ENCODE results near the gene AKAP13.

Gene AKAP13

GRCh38 chr15:85727068-85727467 lies 346.7 kb downstream of the AKAP13 start:
- DNase-seq (ENCODE audit: low read depth in 2 of 2), result no peak

GRCh38 chr15:85730001-85730820 lies 349.8 kb downstream of the AKAP13 start:
- peak in 1 of 2 donors; percentile 39 for DNase-seq (ENCODE audit: low read depth in 2 of 2)

DNA sequence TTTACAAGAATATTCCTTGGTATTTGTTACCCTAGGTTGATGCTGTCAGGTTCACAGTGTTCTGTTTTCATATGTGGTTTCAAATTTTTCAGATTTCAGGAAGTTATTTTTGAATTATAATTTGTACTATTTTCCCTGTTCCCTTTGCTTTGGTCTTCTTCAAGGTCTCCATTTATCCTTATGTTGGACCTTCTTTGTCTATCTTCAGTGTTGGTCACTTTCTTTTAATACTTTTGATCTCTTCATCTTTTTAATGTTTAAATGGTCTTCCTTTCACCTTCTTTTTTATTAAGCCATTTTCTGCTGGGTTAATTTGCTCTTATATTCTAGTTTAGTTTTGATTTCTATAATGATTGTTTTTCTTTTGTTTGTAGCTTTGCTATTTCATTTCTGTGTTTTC lies 353.0 kb downstream of the AKAP13 start:
- no peak for DNase-seq (ENCODE audit: low read depth in 2 of 2)

GRCh38 chr15:85737061-85737460 lies 356.7 kb downstream of the AKAP13 start:
- DNase-seq (ENCODE audit: low read depth in 2 of 2), result no peak

- no peak for DNase-seq (ENCODE audit: low read depth in 2 of 2)
These were observed 360.6 kb downstream of the AKAP13 start for GRCh38 chr15:85741021-85741421.

DNA sequence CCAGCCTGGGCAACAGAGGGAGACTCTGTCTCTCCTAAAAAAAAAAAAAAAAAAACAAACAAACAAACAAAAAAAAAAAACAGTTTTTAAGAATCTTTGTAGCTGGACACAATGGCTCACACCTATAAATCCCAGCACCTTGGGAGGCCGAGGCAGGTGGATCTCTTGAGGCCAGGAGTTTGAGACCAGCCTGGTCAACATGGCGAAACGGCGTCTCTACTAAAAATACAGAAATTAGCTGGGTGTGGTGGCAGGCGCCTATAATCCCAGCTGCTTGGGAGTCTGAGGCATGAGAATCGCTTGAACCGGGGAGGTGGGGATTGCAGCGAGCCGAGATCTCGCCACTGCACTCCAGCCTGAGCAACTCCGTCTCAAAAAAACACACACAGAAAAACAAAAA lies 361.3 kb downstream of the AKAP13 start:
- DNase-seq (ENCODE audit: low read depth in 2 of 2), result no peak

GRCh38 chr15:85742186-85742821 lies 361.9 kb downstream of the AKAP13 start:
- DNase-seq (ENCODE audit: low read depth in 2 of 2), result no peak

DNA sequence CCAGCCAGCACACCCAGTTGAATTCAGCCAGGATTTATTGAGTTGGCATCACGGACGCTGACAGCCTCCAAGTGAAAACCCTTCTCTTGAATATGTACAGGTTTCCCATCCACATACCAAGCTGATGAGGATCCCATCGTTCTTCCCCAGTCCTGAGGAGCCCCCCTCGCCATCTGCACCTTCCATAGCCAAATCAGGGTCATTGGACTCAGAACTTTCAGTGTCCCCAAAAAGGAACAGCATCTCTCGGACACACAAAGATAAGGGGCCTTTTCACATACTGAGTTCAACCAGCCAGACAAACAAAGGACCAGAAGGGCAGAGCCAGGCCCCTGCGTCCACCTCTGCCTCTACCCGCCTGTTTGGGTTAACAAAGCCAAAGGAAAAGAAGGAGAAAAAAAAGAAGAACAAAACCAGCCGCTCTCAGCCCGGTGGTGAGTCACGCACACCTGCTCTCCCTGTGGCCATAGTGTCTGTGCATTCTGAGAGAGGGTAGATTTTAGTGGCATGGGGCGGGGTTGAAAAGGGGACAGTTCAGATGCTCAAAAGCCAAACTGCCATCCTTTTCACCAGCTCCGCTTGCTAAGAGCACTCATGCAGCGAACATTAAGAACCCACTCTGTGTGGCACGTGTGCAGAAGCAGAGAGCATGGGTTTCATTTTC lies 363.1 kb downstream of the AKAP13 start:
- no peak for DNase-seq (ENCODE audit: low read depth in 2 of 2)

GRCh38 chr15:85744579-85744978 lies 364.2 kb downstream of the AKAP13 start:
- no peak for DNase-seq (ENCODE audit: low read depth in 2 of 2)

DNA sequence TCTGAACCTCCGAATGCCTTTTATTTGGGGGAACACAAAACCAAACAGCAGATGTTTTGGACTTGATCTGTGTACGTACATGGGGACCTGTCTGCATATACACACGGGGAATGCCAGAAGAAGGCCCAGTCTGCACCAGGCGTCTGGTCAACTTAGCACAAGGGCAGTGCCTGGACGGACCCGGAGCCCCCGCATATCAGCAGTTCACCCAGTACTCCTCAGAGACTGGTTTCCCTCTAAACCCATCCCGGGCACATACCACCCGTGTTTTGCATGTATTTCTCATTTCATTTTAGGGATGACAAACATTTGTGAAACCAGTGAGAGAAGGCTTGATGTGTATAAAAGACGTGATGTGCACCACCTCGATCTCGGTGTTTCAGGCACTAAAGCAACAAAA lies 364.6 kb downstream of the AKAP13 start:
- no peak for DNase-seq (ENCODE audit: low read depth in 2 of 2)

GRCh38 chr15:85745525-85746150 lies 365.2 kb downstream of the AKAP13 start:
- no peak for DNase-seq (ENCODE audit: low read depth in 2 of 2)

DNA sequence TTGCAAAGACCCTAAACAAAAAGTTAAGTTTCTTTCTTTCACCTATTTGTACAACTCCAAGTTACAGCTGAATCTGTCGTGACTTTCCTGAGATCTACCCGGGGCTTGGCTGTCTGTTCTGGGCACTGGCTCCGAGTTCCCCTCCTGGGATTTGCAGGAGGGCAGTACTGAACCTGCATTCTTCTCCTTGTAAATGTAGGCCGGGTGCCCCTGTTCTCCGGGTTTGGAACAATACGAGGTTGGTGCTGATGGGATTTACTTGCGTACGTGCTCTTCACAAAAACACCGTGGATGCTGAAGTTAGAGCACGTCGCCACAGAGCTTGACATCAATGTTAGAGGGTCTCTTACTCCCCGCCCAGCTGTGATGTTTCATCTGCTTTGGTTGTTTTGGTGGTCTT lies 366.2 kb downstream of the AKAP13 start:
- DNase-seq (ENCODE audit: low read depth in 2 of 2), result no peak

DNA sequence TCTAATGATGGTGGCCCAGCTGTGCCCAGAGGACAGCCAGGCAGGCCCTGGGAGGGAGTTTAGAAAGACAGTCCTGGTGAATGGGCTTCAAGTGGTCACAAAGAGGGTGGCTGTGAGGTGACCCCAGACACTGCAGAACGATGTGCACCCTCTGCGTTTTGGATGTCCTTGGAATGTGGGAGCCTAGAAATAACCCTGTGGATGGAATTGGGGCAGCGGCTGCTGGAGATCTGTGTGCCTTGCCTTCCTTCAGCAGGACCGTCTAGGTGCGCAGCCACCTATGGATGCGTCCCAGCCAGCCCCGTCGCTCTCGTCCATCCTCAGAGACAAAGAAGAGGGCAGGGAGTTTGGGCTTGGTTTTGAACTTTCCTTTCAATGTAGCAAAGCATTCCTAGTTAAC lies 367.8 kb downstream of the AKAP13 start:
- DNase-seq (ENCODE audit: low read depth in 2 of 2), result no peak

GRCh38 chr15:85748729-85749128 lies 368.3 kb downstream of the AKAP13 start:
- DNase-seq (ENCODE audit: low read depth in 2 of 2), result no peak

DNA sequence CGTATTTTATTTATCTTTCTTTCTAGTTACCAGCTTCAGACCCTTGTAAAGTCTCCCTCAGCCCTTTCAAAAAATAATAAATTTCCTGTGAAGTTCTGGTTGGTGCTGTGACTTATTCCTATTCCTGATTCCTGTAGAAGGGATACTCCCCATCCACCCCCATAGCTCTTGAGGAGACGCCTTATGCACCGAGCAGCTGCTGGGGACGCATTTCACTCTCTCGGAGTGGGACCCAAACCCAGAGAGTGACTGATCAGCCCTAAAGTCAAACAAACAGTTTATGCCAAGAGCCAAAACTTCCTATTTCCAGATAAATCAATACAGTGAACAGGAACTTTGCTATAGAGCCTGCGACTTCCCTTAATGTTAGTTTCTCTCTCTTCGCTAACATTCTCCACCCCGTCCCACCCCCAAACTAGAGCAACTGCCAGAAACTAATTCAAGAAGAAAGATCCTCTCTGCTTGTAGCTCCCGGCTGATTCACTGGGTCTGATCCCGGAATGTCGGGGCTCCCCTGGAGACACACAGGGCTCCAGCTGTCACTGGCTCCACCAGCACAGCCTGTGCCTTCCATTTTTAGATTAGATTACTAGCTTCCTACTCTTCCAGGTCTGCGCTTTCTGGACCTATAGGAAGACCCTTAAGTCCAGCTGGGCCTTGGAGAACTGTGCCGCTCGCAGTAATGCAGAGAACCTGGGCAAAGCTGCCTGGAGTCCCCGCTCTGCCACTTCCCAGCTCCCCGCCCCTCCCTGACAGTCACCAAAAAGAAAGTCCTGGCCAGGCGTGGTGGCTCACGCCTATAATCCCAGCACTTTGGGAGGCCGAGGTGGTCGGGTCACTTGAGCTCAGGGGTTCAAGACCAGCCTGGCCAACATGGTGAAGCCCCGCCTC lies 369.1 kb downstream of the AKAP13 start:
- DNase-seq (ENCODE audit: low read depth in 2 of 2), result no peak

GRCh38 chr15:85750319-85751290 lies 370.2 kb downstream of the AKAP13 start:
- no peak for DNase-seq (ENCODE audit: low read depth in 2 of 2)

DNA sequence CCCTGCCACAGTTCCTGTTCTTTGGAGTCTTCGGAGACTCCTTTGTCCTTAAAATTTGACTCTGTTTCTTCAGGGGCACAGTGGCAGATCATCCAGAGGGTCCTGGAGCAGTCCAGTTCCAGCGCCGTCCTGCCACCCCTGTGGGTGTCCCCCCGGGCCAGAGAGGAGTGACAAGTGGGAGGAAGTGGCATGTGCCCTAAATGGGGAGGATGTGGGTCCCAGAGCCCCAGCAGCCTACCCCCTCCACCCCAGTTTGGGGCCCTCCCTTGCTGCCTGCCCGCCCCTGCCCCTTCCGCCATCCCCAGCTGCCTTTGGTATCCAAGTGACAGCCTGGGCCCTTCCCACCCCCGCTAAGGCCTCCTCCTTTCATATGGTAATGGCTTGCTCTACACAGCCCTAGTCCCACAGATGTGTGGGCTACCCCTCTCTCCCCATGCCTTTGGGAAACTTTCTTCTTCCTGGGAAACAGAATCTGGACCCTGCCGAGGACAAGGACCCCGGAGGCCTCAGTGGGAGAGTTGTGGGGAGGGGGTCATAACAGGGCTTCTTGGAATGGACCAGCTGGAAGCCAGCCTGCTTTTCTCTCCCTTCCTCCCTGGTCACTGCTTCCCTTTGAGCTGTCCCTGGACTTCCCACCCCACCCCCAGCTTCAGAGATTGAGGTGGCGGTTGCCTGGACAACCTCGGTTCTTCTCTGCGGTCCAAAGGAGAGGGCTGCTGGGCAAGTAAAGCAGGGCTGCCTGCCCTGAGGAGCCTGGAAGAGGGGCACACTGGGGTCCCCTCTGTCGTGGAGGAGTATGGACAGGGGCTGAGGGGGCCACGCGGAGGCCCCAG lies 371.1 kb downstream of the AKAP13 start:
- no peak for DNase-seq (ENCODE audit: low read depth in 2 of 2)

DNA sequence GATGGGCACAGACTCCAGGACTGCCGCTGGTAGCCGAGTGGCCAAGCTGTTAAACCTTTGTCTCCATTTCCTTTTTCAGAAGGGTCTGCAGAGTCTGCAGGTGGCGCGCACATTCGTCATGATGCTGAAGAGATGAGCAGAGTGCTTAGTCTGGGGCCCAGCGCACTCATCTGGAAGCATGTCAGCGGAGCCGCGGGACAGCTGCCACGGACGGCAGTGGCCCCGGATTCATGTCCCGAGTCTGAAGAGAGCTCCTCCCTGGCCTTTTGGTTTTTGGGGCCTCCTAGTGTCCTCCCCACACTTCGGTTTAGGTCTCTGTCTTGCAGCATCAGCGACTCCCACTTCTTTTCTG lies 371.7 kb downstream of the AKAP13 start:
- DNase-seq (ENCODE audit: low read depth in 2 of 2), result no peak

DNA sequence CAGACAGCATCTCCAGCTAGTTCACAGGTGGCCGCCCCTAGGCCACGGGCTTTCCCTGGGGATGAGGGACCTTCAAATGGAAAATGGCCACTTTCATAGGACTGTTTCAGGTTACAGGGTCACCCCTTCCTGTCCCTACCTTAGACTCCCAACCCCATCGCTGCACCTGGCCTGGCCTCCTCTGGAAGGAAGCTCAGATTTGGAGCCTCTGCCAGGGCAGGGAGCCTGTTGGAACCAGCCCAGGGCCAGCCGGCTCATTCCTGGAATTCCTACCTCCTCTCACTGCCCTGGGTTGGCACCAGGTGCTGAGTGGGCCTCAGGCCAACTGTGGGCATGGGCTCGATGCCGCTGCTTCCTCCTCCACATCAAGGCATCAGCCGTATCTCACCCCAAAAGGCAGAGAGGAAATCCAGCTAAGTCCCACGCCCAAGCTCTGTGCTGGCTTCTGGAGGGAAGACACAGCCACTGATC lies 372.1 kb downstream of the AKAP13 start:
- DNase-seq (ENCODE audit: low read depth in 2 of 2), result no peak
